GM12865 (cell line): ENCODE measurements around the gene GIPC3.
A peak's percentile ranks its signal among the peaks of the same experiment; 100 is the strongest.

Experiments used
- DNase-seq: peaks from one replicate; pipeline ENCODE4 v3.0.0; 2010; ENCODE audit warnings: low read depth
- H3K4me3 ChIP-seq: 2 replicates; pipeline ENCODE4 v1.5.1; 2011; ENCODE audit warnings: mild to moderate bottlenecking, low read depth, low read length, control low read depth
- TF ChIP-seq, protein P1 (sequence below): IDR thresholded peaks from 2 replicates; pipeline ENCODE4 v1.5.1; 2011; ENCODE audit warnings: low read length, control low read depth, low read depth, inconsistent platforms; ENCODE audit not compliant: insufficient read depth; ENCODE audit errors: missing control alignments

Gene GIPC3

GRCh38 chr19:3550947-3551791, 34.1 kb upstream of the GIPC3 start:
- TF ChIP-seq, protein P1, sequence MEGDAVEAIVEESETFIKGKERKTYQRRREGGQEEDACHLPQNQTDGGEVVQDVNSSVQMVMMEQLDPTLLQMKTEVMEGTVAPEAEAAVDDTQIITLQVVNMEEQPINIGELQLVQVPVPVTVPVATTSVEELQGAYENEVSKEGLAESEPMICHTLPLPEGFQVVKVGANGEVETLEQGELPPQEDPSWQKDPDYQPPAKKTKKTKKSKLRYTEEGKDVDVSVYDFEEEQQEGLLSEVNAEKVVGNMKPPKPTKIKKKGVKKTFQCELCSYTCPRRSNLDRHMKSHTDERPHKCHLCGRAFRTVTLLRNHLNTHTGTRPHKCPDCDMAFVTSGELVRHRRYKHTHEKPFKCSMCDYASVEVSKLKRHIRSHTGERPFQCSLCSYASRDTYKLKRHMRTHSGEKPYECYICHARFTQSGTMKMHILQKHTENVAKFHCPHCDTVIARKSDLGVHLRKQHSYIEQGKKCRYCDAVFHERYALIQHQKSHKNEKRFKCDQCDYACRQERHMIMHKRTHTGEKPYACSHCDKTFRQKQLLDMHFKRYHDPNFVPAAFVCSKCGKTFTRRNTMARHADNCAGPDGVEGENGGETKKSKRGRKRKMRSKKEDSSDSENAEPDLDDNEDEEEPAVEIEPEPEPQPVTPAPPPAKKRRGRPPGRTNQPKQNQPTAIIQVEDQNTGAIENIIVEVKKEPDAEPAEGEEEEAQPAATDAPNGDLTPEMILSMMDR, result no peak
- no peak for DNase-seq
- no peak overlapping the region for H3K4me3 ChIP-seq

DNA sequence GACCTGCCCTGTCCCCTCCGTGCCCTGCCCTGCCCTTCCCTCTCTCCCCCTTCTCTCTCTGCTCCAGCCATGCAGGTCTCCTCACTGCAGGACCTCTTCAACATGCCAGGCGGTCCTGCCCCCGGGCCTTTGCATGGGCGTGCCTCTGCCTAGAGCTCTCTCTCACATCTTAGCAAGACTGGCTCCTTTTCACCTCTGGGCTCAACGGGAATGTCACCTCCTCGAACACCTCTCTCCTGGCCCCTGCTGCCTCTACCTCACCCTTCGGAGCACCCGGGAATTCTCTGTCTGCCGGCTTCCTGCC, 33.5 kb upstream of the GIPC3 start:
- H3K4me3 ChIP-seq, result no peak overlapping the region
- TF ChIP-seq, protein P1, result no peak
- DNase-seq, result peak; percentile 2

- DNase-seq, result peak; percentile 59
- TF ChIP-seq, protein P1, result no peak
- H3K4me3 ChIP-seq, result peak overlapping the region; percentile 42
Observed at GRCh38 chr19:3554254-3555083, 30.8 kb upstream of the GIPC3 start.

- peak overlapping the region; percentile 75 for H3K4me3 ChIP-seq
- DNase-seq, result no peak
- TF ChIP-seq, protein P1, result no peak
Observed at GRCh38 chr19:3555653-3556422, 29.4 kb upstream of the GIPC3 start.

DNA sequence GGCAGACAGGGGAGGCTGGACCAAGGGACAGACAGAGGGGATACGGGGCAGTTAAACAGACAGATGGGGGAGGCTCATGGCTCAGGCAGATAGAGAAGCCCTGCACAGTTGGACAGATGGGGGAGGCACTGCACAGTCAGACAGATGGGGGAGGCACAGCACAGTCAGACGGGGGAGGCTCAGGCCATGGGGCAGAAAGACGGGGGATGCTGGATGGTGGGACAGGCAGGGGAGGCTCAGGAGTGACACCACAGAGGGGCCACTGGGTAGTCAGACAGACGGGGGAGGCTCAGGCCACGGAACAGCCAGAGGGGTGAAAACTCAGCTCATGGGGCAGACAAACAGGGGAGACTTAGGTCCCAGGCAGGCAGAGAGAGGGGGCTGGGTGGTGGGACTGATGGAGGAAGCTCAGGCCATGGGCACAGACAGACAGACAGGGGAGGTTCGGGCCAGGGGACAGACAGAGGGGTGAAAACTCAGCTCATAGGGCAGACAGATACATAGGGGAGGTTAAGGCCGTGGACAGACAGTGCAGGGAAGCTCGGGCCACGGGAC, 28.8 kb upstream of the GIPC3 start:
- DNase-seq, result no peak

DNA sequence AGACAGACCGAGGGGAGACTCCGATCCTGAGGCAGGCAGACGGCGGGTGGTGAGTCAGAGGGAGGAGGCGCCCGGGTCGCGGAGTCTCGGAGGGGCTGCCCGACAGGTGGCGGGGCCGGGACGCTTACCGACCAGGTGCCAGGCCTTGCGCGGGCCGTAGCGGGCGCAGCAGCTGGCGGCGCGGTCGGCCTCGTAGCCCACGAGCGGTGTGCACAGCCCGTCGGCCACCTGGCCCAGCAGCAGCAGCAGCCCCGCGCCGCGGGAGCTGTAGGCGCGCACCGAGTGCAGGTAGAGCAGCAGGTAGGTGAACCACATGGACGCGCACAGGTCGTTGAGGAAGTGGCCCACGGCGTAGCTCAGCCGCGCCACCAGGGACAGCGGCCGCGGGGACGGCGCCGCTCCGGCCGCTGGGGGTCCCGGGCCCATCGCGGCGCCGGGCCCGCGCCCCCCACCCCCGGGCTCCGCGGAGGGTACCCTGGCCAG, 28.3 kb upstream of the GIPC3 start:
- DNase-seq, result peak; percentile 55
- TF ChIP-seq, protein P1, result no peak
- H3K4me3 ChIP-seq, result peak overlapping the region; percentile 75

More for the DNA sequence above, 28.8 kb upstream of the GIPC3 start:
- peak overlapping the region; percentile 75 for H3K4me3 ChIP-seq
- TF ChIP-seq, protein P1, result no peak
